GM21723 (cell line): ENCODE data around the gene COL7A1.
A peak's percentile ranks its signal among the peaks of the same experiment; 100 is the strongest.

Source experiments
- ATAC-seq: cut with Tn5 transposase; IDR thresholded peaks from one replicate; pipeline ENCODE4 v1.9.1; 2021; ENCODE audit warnings: mild to moderate bottlenecking, moderate library complexity; ENCODE audit not compliant: unreplicated experiment

Gene COL7A1

GRCh38 chr3:48619541-48620524 is 24.7 kb upstream of the COL7A1 start:
- no peak for ATAC-seq

- ATAC-seq: no peak
These were observed 22.4 kb upstream of the COL7A1 start for GRCh38 chr3:48617559-48617958.

- no peak for ATAC-seq
These were observed 18.9 kb upstream of the COL7A1 start for GRCh38 chr3:48614044-48614443.

- ATAC-seq: no peak
These were observed 17.2 kb upstream of the COL7A1 start for GRCh38 chr3:48612309-48612708.

- peak; percentile 96 for ATAC-seq
These were observed 14.2 kb upstream of the COL7A1 start, which contains the start of gene UQCRC1 for GRCh38 chr3:48609088-48610005. Gene UQCRC1 (minus strand): TSS chr3:48609646. CDS start chr3:48609620, 26 bp downstream.

- ATAC-seq: no peak
These were observed 12.4 kb upstream of the COL7A1 start for GRCh38 chr3:48607519-48607918.

- no peak for ATAC-seq
These were observed 6.5 kb upstream of the COL7A1 start for GRCh38 chr3:48601622-48601994.

- no peak for ATAC-seq
These were observed 5.8 kb upstream of the COL7A1 start for GRCh38 chr3:48600711-48601621.

- ATAC-seq: no peak
These were observed 4.6 kb upstream of the COL7A1 start for GRCh38 chr3:48599509-48600285.

GRCh38 chr3:48599077-48599501 is 4.0 kb upstream of the COL7A1 start:
- no peak for ATAC-seq

GRCh38 chr3:48598323-48599076 is 3.4 kb upstream of the COL7A1 start:
- ATAC-seq: no peak

- ATAC-seq: no peak
These were observed 2.3 kb upstream of the COL7A1 start for GRCh38 chr3:48597408-48597800.

GRCh38 chr3:48596676-48597407 is 1.7 kb upstream of the COL7A1 start:
- ATAC-seq: no peak

GRCh38 chr3:48596157-48596556 is 1.0 kb upstream of the COL7A1 start:
- no peak for ATAC-seq

GRCh38 chr3:48595526-48596121 is 495 bp upstream of the COL7A1 start:
- ATAC-seq: no peak

GRCh38 chr3:48594417-48595049 is 596 bp downstream of the COL7A1 start:
- ATAC-seq: no peak

GRCh38 chr3:48593337-48593736 is 1.8 kb downstream of the COL7A1 start:
- ATAC-seq: no peak
